Prostate gland (tissue), 2 donors: ENCODE data around the gene B3GNT5. TPM values are rescaled to one million over a fixed set of nuclear protein-coding genes. Genes with fewer than 3 reads are reported as not detected.

ENCODE experiments used
- DNase-seq: peaks from one replicate; pipeline ENCODE4 v3.0.0-alpha.2; 2019; ENCODE audit warnings: low spot score
- H3K27ac ChIP-seq, 2 donors: fragments of 200-600 bp; sonication (generic); 2 replicates each; pipeline ENCODE4 v1.5.1; 2017 to 2019
- H3K27me3 ChIP-seq: fragments of 200-600 bp; sonication (generic); replicated peaks from 2 replicates; pipeline ENCODE4 v1.5.1; 2019; ENCODE audit not compliant: insufficient read depth
- H3K36me3 ChIP-seq, 2 donors: fragments of 200-600 bp; sonication (generic); 1 replicate in 1 of 2; 2 replicates in 1 of 2; pipeline versions ENCODE4 v1.5.1 to v1.8.1; 2017 to 2019
- H3K4me1 ChIP-seq: fragments of 200-600 bp; sonication (generic); replicated peaks from 2 replicates; pipeline ENCODE4 v1.5.1; 2019
- H3K4me3 ChIP-seq, 2 donors: fragments of 200-600 bp; sonication (generic); 2 replicates each; pipeline ENCODE4 v1.5.1; 2017 to 2019
- H3K9me3 ChIP-seq: fragments of 200-600 bp; sonication (generic); 2 replicates; pipeline ENCODE4 v1.5.1; 2017
- CTCF ChIP-seq, 4 experiments: fragments of 200-600 bp in 2 of 4; fragments of 450-650 bp in 2 of 4; sonication (generic) in 2 of 4; IDR thresholded peaks; 1 replicate in 3 of 4; 2 replicates in 1 of 4; pipeline ENCODE4 v1.5.1; 2016 to 2019; ENCODE audit warnings: antibody characterized with exemption in 4 of 4, mild to moderate bottlenecking in 2 of 4, moderate library complexity in 2 of 4
- POLR2A ChIP-seq: fragments of 450-650 bp; IDR thresholded peaks from one replicate; pipeline ENCODE4 v1.6.1; 2016; ENCODE audit warnings: antibody characterized with exemption, mild to moderate bottlenecking
- POLR2AphosphoS5 ChIP-seq: sonication (generic); formaldehyde crosslinking; IDR thresholded peaks from one replicate; pipeline ENCODE4 v1.6.1; 2017; ENCODE audit warnings: antibody characterized with exemption
- WGBS: methylation state at CpG from one replicate; pipeline ENCODE4 v1.1.5; 2018; 5-methylcytosine and 5-hydroxymethylcytosine counted together
- intact Hi-C: fragments of 100-400 bp; cut with DNase I; formaldehyde crosslinking; loops from one replicate; pipeline ENCODE4 v1.14.2; 2022
- total RNA-seq, 2 donors: library from RNA; depleted of rRNA; stranded (reverse); fragments of >200 nt; gene quantifications; one replicate each; pipeline ENCODE4 v1.1.0, GENCODE V29; 2016

B3GNT5 gene
- total RNA-seq, 2 donors from 2014 or later: 5.9 to 7.2 TPM

DNA sequence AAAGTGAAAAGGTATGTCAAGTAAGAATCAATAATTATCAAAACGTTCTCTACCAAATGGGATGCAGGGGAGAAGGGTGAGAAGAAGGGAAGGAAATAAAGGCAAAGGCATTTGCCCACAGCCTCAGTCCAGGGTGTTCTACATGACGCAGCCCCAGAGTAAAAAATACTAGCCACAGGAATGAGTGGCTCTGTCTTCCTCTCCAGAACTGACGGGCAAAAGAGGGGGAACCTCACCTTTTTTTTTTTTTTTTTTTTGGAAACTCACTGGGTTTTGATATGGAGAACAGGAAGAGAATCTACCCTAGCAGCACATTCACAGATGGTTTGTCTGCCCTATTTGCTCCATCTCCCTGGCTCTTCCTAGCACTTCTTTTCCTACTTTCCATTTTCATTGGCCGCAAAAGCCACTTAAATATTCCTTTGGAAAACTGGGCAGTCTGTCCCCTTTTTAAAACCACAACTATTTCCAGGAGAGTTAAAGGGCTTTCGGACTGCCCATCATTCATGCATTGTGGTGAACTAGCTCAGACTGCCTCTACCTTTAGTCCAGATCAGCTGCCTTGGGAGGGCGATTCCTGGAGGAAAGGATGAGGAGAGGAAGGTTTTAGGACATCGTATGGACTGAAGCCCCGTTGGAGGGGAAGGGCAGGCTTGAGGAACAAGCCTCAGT lies 28.2 kb downstream of the B3GNT5 start:
- no peak for TF ChIP-seq CTCF (IDR thresholded peaks at IDR 0.05)
- no peak overlapping the region for H3K4me3 ChIP-seq
- H3K27ac ChIP-seq: no peak overlapping the region
- no peaks in the 10 kb centered on the region for H3K27me3 ChIP-seq
- intact Hi-C loops: no loop called here
- no peak for DNase-seq
- H3K36me3 ChIP-seq: no peaks in the 10 kb centered on the region
- H3K9me3 ChIP-seq: no peaks in the 10 kb centered on the region
- H3K4me1 ChIP-seq: no peaks in the 10 kb centered on the region
- WGBS: 87% methylated on average over 8 of the region's 8 CpGs

- Histone ChIP-seq H3K4me3 (no peak overlapping the region), H3K36me3 (no peaks in the 10 kb centered on the region), H3K27me3 (no peaks in the 10 kb centered on the region), H3K9me3 (no peaks in the 10 kb centered on the region), H3K4me1 (no peaks in the 10 kb centered on the region), H3K27ac (no peak overlapping the region)
- no peak for DNase-seq
- 82% methylated on average over 2 of the region's 2 CpGs for WGBS
- intact Hi-C loops: no loop called here
- TF ChIP-seq CTCF (IDR thresholded peaks at IDR 0.05): no peak
- TF ChIP-seq POLR2A: no peak
- TF ChIP-seq POLR2AphosphoS5: no peak
Measured at GRCh38 chr3:183283886-183284285, 30.8 kb downstream of the B3GNT5 start.

DNA sequence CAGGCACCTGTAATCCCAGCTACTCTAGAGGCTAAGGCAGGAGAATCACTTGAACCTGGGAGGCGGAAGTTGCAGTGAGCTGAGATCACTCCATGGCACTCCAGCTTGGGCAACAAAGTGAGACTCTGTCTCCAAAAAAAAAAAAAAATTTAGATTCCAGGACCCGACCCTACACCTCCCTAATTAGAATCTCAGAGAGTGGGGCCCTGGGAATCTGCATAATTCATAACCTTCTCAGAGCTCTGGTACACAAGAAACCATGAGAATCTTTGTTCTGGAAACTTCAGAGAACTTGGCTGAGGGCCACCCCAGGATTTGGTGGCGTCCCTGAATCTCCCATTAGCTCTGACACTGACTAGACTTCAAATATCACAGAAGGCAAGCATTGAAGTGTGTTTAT lies 31.5 kb downstream of the B3GNT5 start:
- H3K4me1 ChIP-seq: no peaks in the 10 kb centered on the region
- H3K27me3 ChIP-seq: no peaks in the 10 kb centered on the region
- intact Hi-C loops: no loop called here
- no peaks in the 10 kb centered on the region for H3K36me3 ChIP-seq
- no peak for DNase-seq
- 81% methylated on average over 3 of the region's 3 CpGs for WGBS
- H3K9me3 ChIP-seq: no peaks in the 10 kb centered on the region
- no peak overlapping the region for H3K4me3 ChIP-seq
- H3K27ac ChIP-seq: no peak overlapping the region
- TF ChIP-seq CTCF (IDR thresholded peaks at IDR 0.05): no peak
- no peak for TF ChIP-seq POLR2A
- no peak for TF ChIP-seq POLR2AphosphoS5

DNA sequence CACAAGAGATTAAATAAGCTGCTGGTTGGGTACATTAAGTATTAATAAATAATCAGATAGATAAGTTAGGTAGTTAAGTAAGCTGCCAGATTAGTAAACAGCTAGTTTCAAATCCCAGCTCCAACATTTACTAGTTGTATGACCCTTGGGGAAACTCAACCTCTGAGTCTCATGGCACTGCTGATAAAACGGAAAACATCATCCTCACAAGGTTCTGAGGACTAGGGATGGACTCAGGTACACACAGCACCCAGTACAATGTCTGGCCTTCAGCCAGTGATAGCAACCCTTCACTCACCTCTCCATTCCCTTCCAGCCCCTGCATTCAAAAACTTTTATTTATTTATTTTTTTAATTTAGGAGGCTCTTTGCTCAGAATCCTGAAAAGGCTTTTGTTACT lies 32.3 kb downstream of the B3GNT5 start:
- 47% methylated on average over 1 of the region's 1 CpG for WGBS
- DNase-seq: no peak
- Histone ChIP-seq H3K27me3 (no peaks in the 10 kb centered on the region), H3K4me3 (no peak overlapping the region), H3K27ac (peak overlapping the region; percentile 54 to 64), H3K9me3 (no peaks in the 10 kb centered on the region), H3K4me1 (no peaks in the 10 kb centered on the region), H3K36me3 (no peaks in the 10 kb centered on the region)
- no peak for TF ChIP-seq POLR2AphosphoS5
- intact Hi-C loops: no loop called here

DNA sequence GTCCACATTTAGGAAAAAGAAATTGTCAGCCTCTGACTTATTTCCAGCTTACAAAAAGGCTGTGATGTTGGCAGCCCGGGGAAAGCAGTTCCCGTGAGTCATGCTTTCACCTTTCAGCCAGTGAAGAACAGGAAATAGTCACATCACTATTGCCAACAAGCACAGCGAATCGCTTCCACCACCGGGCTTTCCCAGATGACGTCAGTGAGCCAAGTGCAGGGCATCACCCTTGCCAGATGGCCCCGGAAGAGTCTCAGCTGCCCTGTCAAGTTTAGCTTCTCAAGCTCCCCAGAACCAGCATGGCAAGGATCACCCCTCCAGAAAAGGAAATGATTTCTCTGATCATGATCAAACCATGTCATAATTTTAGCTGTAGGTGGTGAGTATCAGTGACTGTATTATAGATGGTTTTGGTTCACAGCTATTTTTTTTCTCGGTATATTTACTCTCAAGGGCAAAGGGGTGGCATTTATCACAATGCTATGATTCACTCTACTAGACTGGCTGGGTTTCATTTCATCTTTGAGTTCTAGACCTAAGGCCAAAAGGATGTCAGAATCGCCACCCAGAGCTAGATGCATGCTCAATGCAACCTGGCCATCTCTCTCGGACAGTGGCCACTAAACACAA lies 32.9 kb downstream of the B3GNT5 start:
- peak; percentile 83 for DNase-seq
- intact Hi-C loops: no loop called here
- H3K36me3 ChIP-seq: no peaks in the 10 kb centered on the region
- H3K27ac ChIP-seq: peak overlapping the region; percentile 54 to 64
- no peaks in the 10 kb centered on the region for H3K4me1 ChIP-seq
- 19% methylated on average over 10 of the region's 10 CpGs for WGBS
- no peaks in the 10 kb centered on the region for H3K27me3 ChIP-seq
- H3K4me3 ChIP-seq: no peak overlapping the region
- TF ChIP-seq CTCF (IDR thresholded peaks at IDR 0.05) (no peak), POLR2AphosphoS5 (peak; percentile 90)
- no peaks in the 10 kb centered on the region for H3K9me3 ChIP-seq
